ENCODE data around the gene DNAL1.
A peak's percentile ranks its signal among the peaks of the same experiment; 100 is the strongest.

DNAL1 gene

DNA sequence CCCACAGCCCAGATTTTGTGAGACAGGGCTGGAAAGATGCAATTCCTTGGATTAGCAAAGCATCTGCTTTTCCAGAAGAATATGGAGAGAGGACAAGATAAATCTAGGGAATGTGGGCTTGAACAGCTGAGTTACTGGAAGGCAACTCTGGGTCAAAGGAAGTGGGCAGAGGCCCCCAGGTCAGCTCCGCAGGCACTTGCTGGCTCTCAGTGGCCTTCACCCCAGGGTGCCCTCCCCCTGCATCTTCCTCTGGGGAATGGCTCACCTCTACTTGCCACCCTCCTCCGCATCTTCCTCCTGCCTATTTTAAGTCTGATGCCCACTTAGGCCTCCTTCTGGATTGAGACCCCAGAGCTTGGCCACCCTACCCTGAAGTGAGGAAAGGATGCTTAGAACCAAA lies 79.9 kb downstream of the DNAL1 start:
- no peak for DNase-seq (ENCODE audit: low read depth, low spot score)

- DNase-seq (ENCODE audit: low read depth, low spot score), result peak; percentile 74
These were observed 80.6 kb downstream of the DNAL1 start for GRCh38 chr14:73725116-73726024.

- DNase-seq (ENCODE audit: low read depth, low spot score), result peak; percentile 53
These were observed 81.5 kb downstream of the DNAL1 start for GRCh38 chr14:73726025-73726961.

DNA sequence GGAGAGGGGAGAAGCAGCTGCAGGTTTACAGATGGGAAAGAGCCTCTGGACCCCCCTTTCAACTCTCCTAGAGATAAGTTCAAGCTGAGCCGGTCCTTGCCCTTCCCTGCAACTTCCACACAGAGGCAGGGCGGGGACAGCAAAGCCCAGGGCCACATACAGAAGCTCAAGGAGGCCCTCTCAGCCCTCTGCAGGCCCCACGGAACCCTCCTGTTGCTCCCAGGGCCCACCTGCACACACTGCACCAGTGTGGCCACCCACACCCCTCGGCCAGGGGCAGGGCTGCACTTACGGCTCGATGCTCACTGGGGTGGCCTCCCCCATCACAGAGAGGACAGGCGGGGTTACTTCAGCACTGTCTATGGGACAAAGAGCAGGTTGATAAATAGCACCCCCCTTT lies 82.4 kb downstream of the DNAL1 start:
- DNase-seq (ENCODE audit: low read depth, low spot score), result no peak

DNA sequence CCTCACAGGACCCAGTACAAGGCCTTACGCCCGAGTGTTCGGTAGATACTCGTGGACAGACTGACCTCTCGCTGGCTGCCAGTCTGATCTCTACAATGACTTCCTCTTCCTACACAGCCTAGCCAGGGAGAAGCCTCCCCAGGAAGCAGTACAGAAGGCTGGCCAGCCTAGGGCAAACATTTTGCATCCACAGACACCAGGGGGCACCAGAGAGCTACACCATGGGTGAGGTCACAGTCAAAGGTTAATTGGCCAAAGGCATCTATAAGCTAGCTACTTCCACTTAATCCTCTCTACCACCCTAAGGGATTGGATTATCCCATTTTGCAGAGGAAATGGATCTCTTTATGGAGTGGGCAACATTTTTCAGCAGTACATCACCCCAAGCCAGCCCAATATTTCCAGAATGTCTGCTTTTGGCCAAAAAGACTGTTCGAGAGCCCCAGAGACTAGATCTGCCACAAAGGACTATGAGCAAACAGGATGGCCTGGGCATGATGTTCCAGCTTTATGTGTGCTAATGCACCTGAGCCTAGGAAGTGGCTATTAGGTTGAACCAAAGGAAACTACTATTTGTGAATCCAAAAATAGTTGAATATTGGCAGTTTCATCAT lies 84.0 kb downstream of the DNAL1 start:
- peak; percentile 84 for DNase-seq (ENCODE audit: low read depth, low spot score)

- DNase-seq (ENCODE audit: low read depth, low spot score), result no peak
These were observed 84.9 kb downstream of the DNAL1 start for GRCh38 chr14:73729556-73730265.

DNA sequence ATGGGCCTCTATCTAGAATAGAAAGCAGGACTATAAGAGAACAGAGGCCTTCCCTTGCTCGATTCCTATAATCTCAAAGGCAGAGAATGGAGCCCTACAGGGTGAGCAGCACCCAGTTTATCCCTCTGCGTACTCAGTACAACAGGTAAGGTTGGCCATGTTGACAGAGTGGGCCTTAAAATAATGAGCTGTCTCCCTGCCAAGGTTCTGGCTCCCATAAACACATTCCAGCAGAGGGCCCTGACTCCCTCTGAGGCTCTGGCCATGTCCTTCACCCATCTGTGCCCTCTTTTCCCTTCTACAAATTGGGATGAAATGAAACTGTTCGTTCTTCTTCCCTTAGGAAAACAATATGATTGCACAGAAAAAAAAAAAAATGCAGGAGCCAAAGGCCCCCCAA lies 86.3 kb downstream of the DNAL1 start:
- DNase-seq (ENCODE audit: low read depth, low spot score), result no peak

- DNase-seq (ENCODE audit: low read depth, low spot score), result no peak
These were observed 87.2 kb downstream of the DNAL1 start for GRCh38 chr14:73732006-73732405.

DNA sequence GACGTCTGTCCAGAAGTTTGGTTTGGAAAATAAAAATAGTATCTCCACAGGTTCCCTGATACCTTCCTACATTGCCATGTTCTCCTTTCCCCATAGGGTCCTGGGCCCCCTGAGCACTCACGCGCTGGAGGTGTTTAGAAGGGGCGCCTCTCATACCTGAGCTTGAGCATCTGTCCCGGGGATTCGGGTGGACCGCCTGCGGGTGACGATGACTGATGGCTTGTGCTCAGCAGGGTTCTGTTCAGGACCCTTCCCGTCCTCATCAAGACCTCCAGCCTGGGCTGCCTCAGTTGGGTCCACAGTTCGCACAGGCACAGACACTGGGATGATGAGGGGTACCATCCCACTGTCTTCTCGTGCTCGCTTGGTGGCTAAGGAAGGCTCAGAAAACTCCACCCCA lies 92.1 kb downstream of the DNAL1 start:
- no peak for DNase-seq (ENCODE audit: low read depth, low spot score)

DNA sequence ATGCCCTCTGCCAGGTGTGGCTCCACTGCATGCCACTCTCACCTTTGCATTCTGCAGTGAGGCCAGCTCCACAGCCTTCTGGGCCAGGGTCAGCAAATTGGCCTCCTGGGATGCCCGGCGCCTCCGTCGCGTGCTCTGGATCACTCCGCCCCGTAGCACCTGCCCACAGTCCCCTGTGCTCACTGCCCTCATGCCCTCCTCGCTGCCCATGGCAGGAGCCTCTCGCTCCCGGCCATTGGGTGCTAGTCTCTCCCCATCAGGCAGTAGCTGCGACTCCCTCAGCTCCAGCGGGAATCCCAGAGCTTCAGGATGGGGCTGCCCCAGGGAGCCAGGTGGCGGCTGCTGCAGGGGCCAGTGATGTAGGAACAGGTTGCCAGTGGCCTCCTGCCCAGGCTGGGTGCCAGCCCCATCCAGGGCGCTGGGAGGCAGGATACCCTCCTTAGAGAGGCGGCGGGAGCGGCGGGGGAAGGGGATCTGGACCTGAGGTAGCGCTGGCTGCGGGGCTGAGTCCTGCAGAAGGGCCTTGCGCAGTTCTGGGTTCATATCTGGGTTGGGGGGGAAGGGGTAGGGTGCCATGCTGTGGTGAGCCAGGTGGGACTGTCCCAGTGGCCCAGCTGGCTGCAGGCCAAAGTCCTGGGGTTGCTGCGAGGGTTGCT lies 93.9 kb downstream of the DNAL1 start:
- DNase-seq (ENCODE audit: low read depth, low spot score), result no peak

DNA sequence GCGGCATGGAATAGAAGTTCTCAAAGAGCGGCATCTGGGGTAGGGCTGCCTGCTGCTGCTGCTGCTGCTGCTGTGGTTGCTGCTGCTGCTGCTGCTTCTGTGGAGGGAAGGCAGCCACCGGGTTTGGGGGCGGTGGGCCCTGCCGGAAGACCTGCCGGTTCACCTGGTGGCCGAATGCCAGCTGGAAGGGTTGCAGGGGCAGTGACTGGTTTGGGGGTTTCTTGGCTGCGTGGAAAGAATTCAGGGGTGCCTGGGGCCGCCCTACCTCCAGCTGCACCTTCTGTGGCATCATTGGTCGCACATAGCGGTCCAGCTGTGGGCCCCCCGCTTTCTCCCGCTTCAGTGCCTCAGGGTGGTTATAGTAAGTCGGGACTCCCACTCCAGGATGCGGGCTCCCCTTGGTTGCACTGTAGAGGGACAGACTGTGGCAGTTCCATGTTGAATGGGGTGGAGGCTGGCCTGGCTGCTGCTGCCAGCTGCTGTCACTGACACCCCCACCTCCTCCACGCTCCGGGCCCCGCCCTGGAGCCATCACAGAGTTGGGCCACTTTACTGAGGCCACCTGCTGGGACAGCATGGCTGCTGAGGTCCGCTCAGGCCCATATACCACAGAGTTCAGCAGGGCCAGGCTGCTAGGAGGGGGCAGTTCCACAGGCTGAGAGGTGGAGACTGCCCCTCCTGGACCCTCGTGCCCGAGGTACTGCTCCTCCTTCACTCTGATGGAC lies 94.5 kb downstream of the DNAL1 start:
- DNase-seq (ENCODE audit: low read depth, low spot score), result no peak

GRCh38 chr14:73739899-73740617 lies 95.3 kb downstream of the DNAL1 start:
- DNase-seq (ENCODE audit: low read depth, low spot score), result no peak

GRCh38 chr14:73740618-73741326 lies 96.0 kb downstream of the DNAL1 start:
- DNase-seq (ENCODE audit: low read depth, low spot score), result no peak

GRCh38 chr14:73741386-73741875 lies 96.6 kb downstream of the DNAL1 start:
- DNase-seq (ENCODE audit: low read depth, low spot score), result peak; percentile 86

- DNase-seq (ENCODE audit: low read depth, low spot score), result peak; percentile 50
These were observed 97.2 kb downstream of the DNAL1 start for GRCh38 chr14:73741876-73742519.

GRCh38 chr14:73742520-73743238 lies 97.9 kb downstream of the DNAL1 start:
- no peak for DNase-seq (ENCODE audit: low read depth, low spot score)

GRCh38 chr14:73743431-73743931 lies 98.7 kb downstream of the DNAL1 start:
- no peak for DNase-seq (ENCODE audit: low read depth, low spot score)

Measured in astrocyte of the hippocampus (primary cell).